T-helper 1 cell treated with Interleukin-12 subunit alpha and Interleukin-12 subunit beta and Interleukin-4 antibody, amounts not matched to agents 30 ng/mL and 1 ng/mL, for 36 hours (primary cell): ENCODE data around the gene RAB3A. TPM values are rescaled to one million over a fixed set of nuclear protein-coding genes. Genes with fewer than 3 reads are reported as not detected.

Experiments
- intact Hi-C: fragments of 100-400 bp; cut with micrococcal nuclease; formaldehyde crosslinking; loops from one replicate; pipeline ENCODE4 v1.15.1; 2024
- total RNA-seq: library from RNA; stranded (reverse); gene quantifications from 2 replicates; pipeline ENCODE4 v1.2.3, GENCODE V29; 2022

RAB3A gene
- 3.6 and 4.8 TPM in 2 replicates for total RNA-seq

GRCh38 chr19:18203863-18204393, at the start of gene RAB3A:
RAB3A (minus strand) TSS chr19:18204042; CDS start chr19:18202740, 1,302 bp downstream.
- intact Hi-C loops: loop anchor here (1.0 to 2.0 kb wide), 13 partner anchors 11 to 432 kb away; partner anchors contain the start of genes ELL, IFI30, LSM4 and MPV17L2

- intact Hi-C loops: loop anchor here (2.0 to 5.0 kb wide), 2 partner anchors 191 to 244 kb away; partner anchors contain the start of gene ARRDC2
Observed at GRCh38 chr19:18253130-18253529, 49.3 kb upstream of the RAB3A start.

- intact Hi-C loops: loop anchor here (1.0 to 5.0 kb wide), 4 partner anchors 25 to 244 kb away; partner anchors contain the start of gene ARRDC2
Observed at GRCh38 chr19:18252370-18252717, 48.5 kb upstream of the RAB3A start.

GRCh38 chr19:18251587-18252369, 47.9 kb upstream of the RAB3A start:
- intact Hi-C loops: loop anchor here (1.0 to 5.0 kb wide), 8 partner anchors 24 to 243 kb away; partner anchors contain the start of genes ARRDC2 and RAB3A

- intact Hi-C loops: loop anchor here (5.0 kb wide), 1 partner anchor 188 kb away; no protein-coding TSS in a partner anchor
Observed at GRCh38 chr19:18249834-18250233, 46.0 kb upstream of the RAB3A start.

GRCh38 chr19:18245297-18245696, 41.5 kb upstream of the RAB3A start:
- intact Hi-C loops: no loop called here

- intact Hi-C loops: no loop called here
Observed at GRCh38 chr19:18239303-18239702, 35.5 kb upstream of the RAB3A start.

- intact Hi-C loops: no loop called here
Observed at GRCh38 chr19:18234194-18234593, 30.4 kb upstream of the RAB3A start.

GRCh38 chr19:18233224-18233825, 29.5 kb upstream of the RAB3A start:
- intact Hi-C loops: no loop called here

GRCh38 chr19:18232540-18233223, 28.8 kb upstream of the RAB3A start:
- intact Hi-C loops: no loop called here

GRCh38 chr19:18231775-18232174, 27.9 kb upstream of the RAB3A start:
- intact Hi-C loops: no loop called here

- intact Hi-C loops: no loop called here
Observed at GRCh38 chr19:18230941-18231734, 27.3 kb upstream of the RAB3A start.

GRCh38 chr19:18229915-18230314, 26.1 kb upstream of the RAB3A start:
- intact Hi-C loops: loop anchor here (1.0 kb wide), 1 partner anchor 98 kb away; no protein-coding TSS in a partner anchor

- intact Hi-C loops: loop anchor here (1.0 kb wide), 1 partner anchor 99 kb away; no protein-coding TSS in a partner anchor
Observed at GRCh38 chr19:18229474-18229873, 25.6 kb upstream of the RAB3A start.

- intact Hi-C loops: loop anchor here (1.0 kb wide), 1 partner anchor 24 kb away; no protein-coding TSS in a partner anchor
Observed at GRCh38 chr19:18227781-18228271, 24.0 kb upstream of the RAB3A start.

- intact Hi-C loops: loop anchor here (1.0 kb wide), 1 partner anchor 25 kb away; no protein-coding TSS in a partner anchor
Observed at GRCh38 chr19:18226956-18227780, 23.3 kb upstream of the RAB3A start.

GRCh38 chr19:18225702-18226468, 22.0 kb upstream of the RAB3A start, which contains the start of gene PDE4C:
PDE4C (minus strand) TSS chr19:18226438; CDS start chr19:18226415, 23 bp downstream.
- intact Hi-C loops: no loop called here

- intact Hi-C loops: no loop called here
Observed at GRCh38 chr19:18225355-18225701, 21.5 kb upstream of the RAB3A start.
